ENCODE measurements around the gene BMP6.

GRCh38 chr6:7891078-7891872 lies 165.4 kb downstream of the BMP6 start:
- no peak for TF ChIP-seq CTCF (IDR thresholded peaks at IDR 0.05; ENCODE audit: low read depth, low read length)
- TF ChIP-seq POLR2A (IDR thresholded peaks at IDR 0.05; ENCODE audit: extremely low read depth, insufficient read length): no peak
- TF ChIP-seq MYC (IDR thresholded peaks at IDR 0.05; ENCODE audit: low read depth, low read length): no peak
- no peak for TF ChIP-seq MAX (IDR thresholded peaks at IDR 0.05; ENCODE audit: low read depth, low read length)
